Measurements from ENCODE around the gene STXBP3. TPM values are rescaled to one million over a fixed set of nuclear protein-coding genes. Genes with fewer than 3 reads are reported as not detected.
A peak's percentile ranks its signal among the peaks of the same experiment; 100 is the strongest.

Gene STXBP3
- total and polyA plus RNA-seq, 8 donors = 19.1 to 50.7 (median 26.6) TPM

DNA sequence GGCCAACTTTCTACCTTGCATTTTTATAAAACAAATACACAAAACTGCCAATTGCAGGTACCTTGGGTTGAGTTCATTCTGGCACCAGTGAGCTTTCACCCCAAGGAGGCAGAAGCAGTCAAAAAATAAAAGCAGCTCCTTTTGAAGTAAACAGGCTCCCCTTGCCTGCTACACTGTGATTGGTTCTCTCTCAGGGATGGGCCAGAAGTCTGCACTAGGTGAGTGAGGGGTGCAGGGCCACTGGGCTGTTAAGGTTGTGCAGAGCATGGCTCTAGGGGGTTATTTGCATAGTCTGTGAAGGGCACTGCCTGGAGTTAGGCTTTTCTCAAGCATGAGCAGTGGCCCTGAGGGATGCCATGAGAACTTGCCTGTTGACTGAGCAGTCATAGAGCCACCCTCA, 71.3 kb downstream of the STXBP3 start:
- ATAC-seq = no peak
- no peak overlapping the region for H3K27ac ChIP-seq
- intact Hi-C loops (cut with DNase I) = no loop called here

GRCh38 chr1:108819878-108820277, 73.4 kb downstream of the STXBP3 start:
- TF ChIP-seq, protein P1, sequence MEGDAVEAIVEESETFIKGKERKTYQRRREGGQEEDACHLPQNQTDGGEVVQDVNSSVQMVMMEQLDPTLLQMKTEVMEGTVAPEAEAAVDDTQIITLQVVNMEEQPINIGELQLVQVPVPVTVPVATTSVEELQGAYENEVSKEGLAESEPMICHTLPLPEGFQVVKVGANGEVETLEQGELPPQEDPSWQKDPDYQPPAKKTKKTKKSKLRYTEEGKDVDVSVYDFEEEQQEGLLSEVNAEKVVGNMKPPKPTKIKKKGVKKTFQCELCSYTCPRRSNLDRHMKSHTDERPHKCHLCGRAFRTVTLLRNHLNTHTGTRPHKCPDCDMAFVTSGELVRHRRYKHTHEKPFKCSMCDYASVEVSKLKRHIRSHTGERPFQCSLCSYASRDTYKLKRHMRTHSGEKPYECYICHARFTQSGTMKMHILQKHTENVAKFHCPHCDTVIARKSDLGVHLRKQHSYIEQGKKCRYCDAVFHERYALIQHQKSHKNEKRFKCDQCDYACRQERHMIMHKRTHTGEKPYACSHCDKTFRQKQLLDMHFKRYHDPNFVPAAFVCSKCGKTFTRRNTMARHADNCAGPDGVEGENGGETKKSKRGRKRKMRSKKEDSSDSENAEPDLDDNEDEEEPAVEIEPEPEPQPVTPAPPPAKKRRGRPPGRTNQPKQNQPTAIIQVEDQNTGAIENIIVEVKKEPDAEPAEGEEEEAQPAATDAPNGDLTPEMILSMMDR (IDR thresholded peaks at IDR 0.05) = no peak
- no peaks in the 10 kb centered on the region for H3K9me3 ChIP-seq
- H3K4me1 ChIP-seq = peaks cover 0 to 15% (median 3%) of the 10 kb centered on the region in 3 donors
- no peaks in the 10 kb centered on the region for H3K36me3 ChIP-seq
- no peak for DNase-seq
- 77 to 80% methylated on average over 5 of the region's 5 CpGs for WGBS, 2 donors
- H3K4me3 ChIP-seq = no peak overlapping the region
- no peaks in the 10 kb centered on the region for H3K27me3 ChIP-seq
- no peak overlapping the region for H3K27ac ChIP-seq
- intact Hi-C loops (cut with DNase I) = no loop called here
- no peak for ATAC-seq
- no peak for FAIRE-seq

More for the DNA sequence above, 71.3 kb downstream of the STXBP3 start:
- Histone ChIP-seq H3K4me1 (peaks cover 0 to 15% (median 3%) of the 10 kb centered on the region in 3 donors), H3K27me3 (no peaks in the 10 kb centered on the region), H3K9me3 (no peaks in the 10 kb centered on the region), H3K4me3 (no peak overlapping the region), H3K36me3 (no peaks in the 10 kb centered on the region)
- no peak for DNase-seq
- no peak for FAIRE-seq
- TF ChIP-seq, protein P1 (IDR thresholded peaks at IDR 0.05) = no peak

DNA sequence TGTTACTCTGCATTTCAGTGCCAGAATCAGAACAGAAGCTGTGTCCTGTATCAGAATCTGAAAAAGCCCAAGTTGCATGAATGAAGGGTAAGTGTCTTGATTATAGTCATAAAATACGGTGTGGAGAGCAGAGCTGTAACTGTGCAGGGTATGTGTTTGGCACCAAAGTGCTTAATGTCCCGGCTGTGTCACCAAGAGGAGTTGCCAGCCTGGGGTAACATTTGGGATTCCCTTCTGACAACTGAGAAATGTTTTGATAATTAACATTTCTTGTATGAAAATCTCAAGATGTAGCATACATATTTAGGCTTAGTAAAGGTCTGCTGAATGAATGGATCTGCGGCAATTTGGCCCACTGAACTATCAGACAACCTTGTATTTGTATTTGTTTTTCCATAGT, 77.2 kb downstream of the STXBP3 start:
- DNase-seq = no peak
- Histone ChIP-seq H3K4me3 (no peak overlapping the region), H3K9me3 (no peaks in the 10 kb centered on the region), H3K27ac (no peak overlapping the region), H3K4me1 (no peaks in the 10 kb centered on the region), H3K36me3 (no peaks in the 10 kb centered on the region), H3K27me3 (no peaks in the 10 kb centered on the region)
- WGBS, 2 donors = 31 to 41% methylated on average over 3 of the region's 3 CpGs
- intact Hi-C loops (cut with DNase I) = no loop called here
- ATAC-seq = no peak
- TF ChIP-seq, protein P1 (IDR thresholded peaks at IDR 0.05) = no peak
- no peak for FAIRE-seq

DNA sequence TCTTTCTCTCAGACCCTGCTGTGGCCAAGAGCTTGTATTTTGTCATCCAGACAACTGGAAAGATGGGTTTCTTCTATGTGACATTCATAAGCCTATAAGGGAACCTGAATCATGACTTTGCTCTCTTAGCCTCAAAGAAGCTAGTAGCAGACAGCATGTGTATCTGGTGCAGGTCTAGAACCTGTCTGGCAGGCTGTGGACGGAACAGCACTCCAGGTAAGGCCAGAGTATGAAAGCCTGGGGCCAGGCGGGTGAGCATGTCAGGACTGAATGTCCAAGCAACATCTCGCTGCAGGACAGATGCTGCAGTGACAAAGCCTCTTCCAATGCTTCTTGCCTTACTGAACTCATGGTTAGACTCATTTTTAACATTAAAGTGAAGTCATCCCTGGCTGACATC, 77.6 kb downstream of the STXBP3 start:
- 78 to 84% methylated on average over 3 of the region's 3 CpGs for WGBS, 2 donors
- ATAC-seq (peak in 3 of 4 donors; percentile 24 to 48 (median 27)), FAIRE-seq (no peak), DNase-seq (no peak)
- no peaks in the 10 kb centered on the region for H3K9me3 ChIP-seq
- H3K27me3 ChIP-seq = no peaks in the 10 kb centered on the region
- no peak overlapping the region for H3K4me3 ChIP-seq
- no peaks in the 10 kb centered on the region for H3K36me3 ChIP-seq
- TF ChIP-seq, protein P1 (IDR thresholded peaks at IDR 0.05) = no peak
- H3K4me1 ChIP-seq = no peaks in the 10 kb centered on the region
- no peak overlapping the region for H3K27ac ChIP-seq
- intact Hi-C loops (cut with DNase I) = no loop called here

- FAIRE-seq (no peak), DNase-seq (no peak), ATAC-seq (no peak)
- intact Hi-C loops (cut with DNase I) = loop anchor here in 1 of 3 donors (5.0 kb wide), 1 partner anchor 71 kb away; no protein-coding TSS in a partner anchor
- TF ChIP-seq, protein P1 (IDR thresholded peaks at IDR 0.05) = no peak
- Histone ChIP-seq H3K4me1 (no peaks in the 10 kb centered on the region), H3K27ac (no peak overlapping the region), H3K9me3 (no peaks in the 10 kb centered on the region), H3K27me3 (no peaks in the 10 kb centered on the region), H3K4me3 (no peak overlapping the region), H3K36me3 (no peaks in the 10 kb centered on the region)
- WGBS, 2 donors = 87 to 91% methylated on average over 3 of the region's 3 CpGs
These were observed 79.7 kb downstream of the STXBP3 start for GRCh38 chr1:108826081-108826635.
